Natural killer cell (primary cell): ENCODE data around the gene ST6GALNAC3. TPM values are rescaled to one million over a fixed set of nuclear protein-coding genes. Genes with fewer than 3 reads are reported as not detected.

Experiments
- ATAC-seq, 3 donors: fragments of 150-1000 bp in 2 of 3; fragments of 200-7000 bp in 1 of 3; cut with Tn5 transposase; 1 replicate in 1 of 3; 2 replicates in 2 of 3; pipeline ENCODE4 v1.10.0; 2021; ENCODE audit warnings: mild to moderate bottlenecking in 2 of 3, moderate library complexity in 2 of 3
- DNase-seq, 2 donors: peaks; one replicate each; pipeline versions ENCODE4 v3.0.0 to v3.0.0-alpha.2; 2013 to 2021; ENCODE audit warnings: mixed read lengths in 1 of 2
- H3K27ac ChIP-seq: one replicate; pipeline ENCODE4 v1.5.1; 2013; ENCODE audit warnings: mild to moderate bottlenecking, low read length
- H3K27me3 ChIP-seq: one replicate; pipeline ENCODE4 v1.6.1; 2013; ENCODE audit warnings: low read length; ENCODE audit not compliant: control insufficient read depth, insufficient read depth
- H3K36me3 ChIP-seq: one replicate; pipeline ENCODE4 v1.6.1; 2013; ENCODE audit warnings: low read length; ENCODE audit not compliant: control insufficient read depth, insufficient read depth
- H3K4me1 ChIP-seq: one replicate; pipeline ENCODE4 v1.6.1; 2013; ENCODE audit warnings: low read length; ENCODE audit not compliant: control insufficient read depth, insufficient read depth
- H3K4me3 ChIP-seq: one replicate; pipeline ENCODE4 v1.5.1; 2013; ENCODE audit warnings: low read length
- H3K9me3 ChIP-seq: one replicate; pipeline ENCODE4 v1.6.1; 2013; ENCODE audit warnings: low read length; ENCODE audit not compliant: control insufficient read depth, insufficient read depth
- H3K27ac Mint-ChIP-seq, 2 donors: one replicate each; pipeline ENCODE4 v1.8.0; 2022; ENCODE audit warnings: mild to moderate bottlenecking in 2 of 2, mixed read lengths in 2 of 2, moderate library complexity in 1 of 2
- H3K27me3 Mint-ChIP-seq, 2 donors: one replicate each; pipeline ENCODE4 v1.8.0; 2022; ENCODE audit warnings: low read depth in 2 of 2, mixed read lengths in 2 of 2
- H3K36me3 Mint-ChIP-seq: one replicate; pipeline ENCODE4 v1.8.0; 2022; ENCODE audit warnings: mixed read lengths
- H3K4me1 Mint-ChIP-seq, 2 donors: one replicate each; pipeline ENCODE4 v1.8.0; 2022; ENCODE audit warnings: mixed read lengths in 2 of 2
- H3K4me3 Mint-ChIP-seq: one replicate; pipeline ENCODE4 v1.8.0; 2022; ENCODE audit warnings: mild to moderate bottlenecking, moderate library complexity, mixed read lengths
- H3K9me3 Mint-ChIP-seq, 2 donors: one replicate each; pipeline ENCODE4 v1.8.0; 2022; ENCODE audit warnings: mixed read lengths in 2 of 2
- CTCF ChIP-seq: fragments of 200-600 bp; IDR thresholded peaks from one replicate; pipeline ENCODE4 v1.8.0; 2022; ENCODE audit warnings: antibody characterized with exemption
- WGBS: methylation state at CpG from one replicate; pipeline ENCODE4 v1.1.7; 2013; ENCODE audit warnings: missing lambda C conversion rate; ENCODE audit not compliant: insufficient coverage; 5-methylcytosine and 5-hydroxymethylcytosine counted together
- intact Hi-C: fragments of 100-400 bp; cut with micrococcal nuclease; formaldehyde crosslinking; loops from one replicate; pipeline ENCODE4 v1.14.2; 2022
- total RNA-seq, 4 donors: library from RNA; stranded (reverse); fragments of 120-200 nt in 1 of 4; gene quantifications; one replicate each; pipeline versions ENCODE4 v1.2.3 to v1.2.4, GENCODE V29; 2013 to 2022

ST6GALNAC3 gene
- total RNA-seq, 3 donors from 2014 or later (not counting 1 experiment from before 2014, with no cell fraction given) = not detected

DNA sequence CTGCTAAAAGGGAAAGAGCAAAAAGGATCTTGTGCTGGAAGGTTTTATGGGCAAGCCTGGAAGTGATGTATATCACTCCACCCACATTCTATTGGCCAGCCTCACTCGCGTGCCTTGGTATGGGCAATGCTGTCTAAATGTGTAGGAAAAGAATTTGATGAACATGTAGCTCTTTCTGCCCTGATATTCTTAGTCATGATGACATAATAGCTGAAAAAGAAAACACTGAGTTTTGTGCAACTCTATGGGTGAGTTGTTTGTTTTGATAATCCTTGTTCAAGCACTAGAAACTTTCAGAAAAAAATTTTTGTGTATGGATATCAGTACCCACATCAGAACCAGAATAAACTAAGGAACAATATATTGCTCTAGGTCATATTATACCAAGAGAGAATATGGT lies 561.2 kb downstream of the ST6GALNAC3 start:
- Histone ChIP-seq H3K4me1 (no peaks in the 10 kb centered on the region), H3K36me3 (no peaks in the 10 kb centered on the region), H3K4me3 (no peak overlapping the region), H3K9me3 (no peaks in the 10 kb centered on the region), H3K27ac (no peak overlapping the region), H3K27me3 (no peaks in the 10 kb centered on the region)
- H3K4me1 Mint-ChIP-seq = no peaks in the 10 kb centered on the region
- no peak for TF ChIP-seq CTCF
- H3K4me3 Mint-ChIP-seq = no peak overlapping the region
- no peak overlapping the region for H3K27ac Mint-ChIP-seq
- no peak for DNase-seq
- ATAC-seq = no peak
- H3K9me3 Mint-ChIP-seq = peaks cover 4% of the 10 kb centered on the region in 2 donors
- intact Hi-C loops = no loop called here
- H3K36me3 Mint-ChIP-seq = no peaks in the 10 kb centered on the region
- no CpG with 5 or more reads among the region's 2 CpGs for WGBS
- no peaks in the 10 kb centered on the region for H3K27me3 Mint-ChIP-seq

DNA sequence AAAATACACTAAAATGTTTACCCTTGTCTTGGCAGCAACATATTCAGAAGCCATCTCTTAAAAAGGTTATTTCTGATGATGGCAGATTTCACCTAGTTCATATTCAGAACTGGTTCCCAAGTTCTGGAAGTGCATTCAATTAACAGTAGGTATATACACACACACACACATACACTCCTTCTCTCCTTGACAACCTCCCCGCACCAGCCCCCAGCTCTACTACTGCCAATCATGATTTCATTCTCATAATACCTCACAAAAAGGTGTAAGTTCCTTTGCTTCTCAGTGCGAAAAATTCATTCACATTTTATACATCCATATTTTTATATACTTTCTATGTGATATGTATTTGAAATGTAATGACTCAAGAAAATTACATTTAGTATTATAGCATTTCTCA lies 564.6 kb downstream of the ST6GALNAC3 start:
- Mint-ChIP-seq H3K36me3 (no peaks in the 10 kb centered on the region), H3K27me3 (no peaks in the 10 kb centered on the region), H3K9me3 (peaks cover 2 to 6% of the 10 kb centered on the region in 2 donors), H3K27ac (no peak overlapping the region), H3K4me1 (no peaks in the 10 kb centered on the region), H3K4me3 (no peak overlapping the region)
- intact Hi-C loops = no loop called here
- Histone ChIP-seq H3K9me3 (no peaks in the 10 kb centered on the region), H3K27ac (no peak overlapping the region), H3K27me3 (no peaks in the 10 kb centered on the region), H3K4me1 (no peaks in the 10 kb centered on the region), H3K4me3 (no peak overlapping the region), H3K36me3 (no peaks in the 10 kb centered on the region)
- DNase-seq = no peak
- no peak for TF ChIP-seq CTCF
- 88% methylated on average over 1 of the region's 2 CpGs for WGBS
- no peak for ATAC-seq

GRCh38 chr1:76640092-76640491 lies 565.5 kb downstream of the ST6GALNAC3 start:
- Mint-ChIP-seq H3K27me3 (no peaks in the 10 kb centered on the region), H3K9me3 (peaks cover 2 to 5% of the 10 kb centered on the region in 2 donors), H3K4me1 (no peaks in the 10 kb centered on the region), H3K4me3 (no peak overlapping the region), H3K27ac (no peak overlapping the region), H3K36me3 (no peaks in the 10 kb centered on the region)
- DNase-seq (no peak), ATAC-seq (no peak)
- Histone ChIP-seq H3K36me3 (no peaks in the 10 kb centered on the region), H3K27me3 (no peaks in the 10 kb centered on the region), H3K9me3 (no peaks in the 10 kb centered on the region), H3K27ac (no peak overlapping the region), H3K4me1 (no peaks in the 10 kb centered on the region), H3K4me3 (no peak overlapping the region)
- no peak for TF ChIP-seq CTCF
- intact Hi-C loops = no loop called here

- intact Hi-C loops = no loop called here
Measured at GRCh38 chr1:76640723-76641122, 566.2 kb downstream of the ST6GALNAC3 start.

More at GRCh38 chr1:76640723-76641122, 566.2 kb downstream of the ST6GALNAC3 start:
- no peaks in the 10 kb centered on the region for H3K27me3 Mint-ChIP-seq
- H3K4me1 Mint-ChIP-seq = no peaks in the 10 kb centered on the region
- H3K27ac Mint-ChIP-seq = no peak overlapping the region
- no peaks in the 10 kb centered on the region for H3K9me3 ChIP-seq
- no peaks in the 10 kb centered on the region for H3K36me3 ChIP-seq
- H3K4me1 ChIP-seq = no peaks in the 10 kb centered on the region
- no peak for ATAC-seq
- TF ChIP-seq CTCF = no peak
- H3K9me3 Mint-ChIP-seq = peaks cover 2 to 5% of the 10 kb centered on the region in 2 donors
- no peak for DNase-seq
- no peaks in the 10 kb centered on the region for H3K27me3 ChIP-seq
- no peaks in the 10 kb centered on the region for H3K36me3 Mint-ChIP-seq
- H3K4me3 Mint-ChIP-seq = no peak overlapping the region
- H3K4me3 ChIP-seq = no peak overlapping the region
- no peak overlapping the region for H3K27ac ChIP-seq
